NCI-H1417 (cell line): ENCODE measurements around the gene PIGH.
A peak's percentile ranks its signal among the peaks of the same experiment; 100 is the strongest.
"Not testable (repeated sequence)": the region's sequence is repeated elsewhere in the genome, so short reads cannot be mapped to it uniquely, and the experiment has no call there.

Source experiments
- DNase-seq, 3 experiments: peaks; one replicate each; lab custom pipeline; 2025; lab: John Stamatoyannopoulos, UW

The PIGH gene

DNA sequence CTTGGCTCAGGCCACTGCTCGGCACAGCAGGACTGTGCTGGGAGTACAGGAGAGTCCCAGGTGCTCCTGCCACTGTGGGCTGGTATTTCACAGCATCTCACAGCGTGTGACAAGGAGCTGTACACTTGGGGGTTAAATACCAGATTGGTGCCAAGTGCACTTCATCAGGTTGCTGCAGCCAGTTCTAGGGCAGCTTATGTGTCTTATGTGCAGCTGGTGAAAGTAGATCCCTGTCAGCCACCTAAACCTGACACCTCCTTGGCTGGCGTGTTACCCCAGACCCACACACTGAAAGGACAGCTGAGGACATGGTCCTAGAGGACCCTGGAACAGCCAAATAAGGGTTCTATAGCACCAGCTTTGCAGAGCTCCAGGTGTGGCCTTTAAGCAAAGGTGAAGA, 48.1 kb downstream of the PIGH start:
- peak in 1 of 3 experiments; percentile 72 for DNase-seq

DNA sequence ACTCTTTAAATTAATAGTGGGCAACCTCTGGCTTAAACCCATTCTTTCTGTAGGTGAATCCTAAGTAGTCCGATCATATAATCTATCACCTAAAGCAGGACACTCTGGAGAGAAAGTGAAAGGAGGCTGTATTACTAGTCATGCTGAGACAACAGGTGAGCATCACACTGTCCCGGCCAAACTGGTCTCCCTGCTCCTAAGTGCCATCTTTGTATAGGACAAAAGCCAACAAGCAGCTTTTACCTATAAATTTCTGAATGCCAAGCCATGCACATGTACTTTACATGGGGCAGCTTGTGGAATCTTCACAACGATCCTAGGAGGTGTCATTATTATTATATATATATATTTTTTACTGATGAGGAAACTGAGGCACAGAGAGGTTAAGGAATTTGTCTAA, 48.9 kb downstream of the PIGH start:
- DNase-seq: no peak

DNA sequence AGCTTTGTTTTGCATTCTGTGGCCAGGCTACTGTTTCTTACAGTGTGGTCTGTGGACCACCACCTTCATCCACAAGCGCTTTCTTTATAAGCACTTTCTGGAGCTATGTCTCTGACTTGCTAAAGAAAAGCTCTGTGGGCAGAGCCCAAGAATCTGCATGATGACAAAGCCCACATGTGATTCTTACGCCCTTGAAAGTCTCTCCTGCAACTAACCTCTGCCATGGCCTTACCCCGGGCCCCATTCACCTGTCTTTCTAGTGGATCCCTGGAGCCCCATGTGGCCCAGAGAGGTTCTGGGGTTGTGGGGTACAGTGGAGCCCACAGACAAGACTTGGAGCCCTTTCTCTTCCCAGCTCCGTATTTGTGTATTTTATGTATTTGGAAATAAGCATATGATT, 50.3 kb downstream of the PIGH start:
- DNase-seq: no peak

DNA sequence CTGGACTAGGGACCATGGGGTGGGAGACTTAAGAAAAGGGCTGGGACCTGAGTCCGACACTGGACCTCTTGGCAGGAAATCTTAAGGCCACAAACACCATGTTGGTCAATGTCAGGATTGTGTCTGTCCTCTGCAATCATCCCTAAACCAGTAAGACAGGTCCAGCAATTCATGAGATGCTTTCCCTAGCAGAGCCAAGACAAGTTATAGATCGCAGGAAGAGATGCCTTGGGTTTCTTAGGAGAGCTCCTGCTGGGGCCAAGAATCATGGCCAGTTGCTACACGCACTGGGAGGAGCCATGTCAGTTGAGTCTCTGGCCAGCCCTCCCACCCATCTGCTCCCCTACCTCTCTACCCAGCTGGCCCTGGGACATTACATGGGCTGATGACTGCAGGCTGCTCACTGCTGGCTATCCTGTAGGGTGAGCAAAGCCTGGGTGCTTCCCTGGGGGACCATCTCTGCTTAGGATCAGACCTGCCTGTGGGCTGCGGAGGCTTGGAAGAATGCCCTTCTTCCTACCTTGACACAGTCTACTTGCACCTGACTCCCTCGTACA, 52.8 kb downstream of the PIGH start:
- DNase-seq: no peak

DNA sequence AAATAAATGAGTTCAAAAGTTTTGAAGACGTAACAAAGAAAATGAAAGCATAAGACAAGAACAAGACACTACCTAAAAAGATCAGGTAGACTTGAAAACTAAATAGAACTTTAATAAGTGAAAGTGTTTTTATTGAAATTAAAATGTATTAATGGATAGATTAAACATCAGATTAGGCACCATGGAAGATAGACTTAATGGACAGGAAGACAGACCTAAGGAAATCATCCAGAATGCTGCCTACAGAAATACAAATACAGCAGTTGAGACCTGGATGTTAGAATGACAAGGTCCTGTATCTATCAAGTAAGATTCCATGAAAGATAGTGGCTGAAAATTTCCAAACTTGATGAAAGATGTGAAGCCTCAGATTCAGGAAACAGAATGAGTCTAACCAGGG, 55.5 kb downstream of the PIGH start:
- no peak for DNase-seq

DNA sequence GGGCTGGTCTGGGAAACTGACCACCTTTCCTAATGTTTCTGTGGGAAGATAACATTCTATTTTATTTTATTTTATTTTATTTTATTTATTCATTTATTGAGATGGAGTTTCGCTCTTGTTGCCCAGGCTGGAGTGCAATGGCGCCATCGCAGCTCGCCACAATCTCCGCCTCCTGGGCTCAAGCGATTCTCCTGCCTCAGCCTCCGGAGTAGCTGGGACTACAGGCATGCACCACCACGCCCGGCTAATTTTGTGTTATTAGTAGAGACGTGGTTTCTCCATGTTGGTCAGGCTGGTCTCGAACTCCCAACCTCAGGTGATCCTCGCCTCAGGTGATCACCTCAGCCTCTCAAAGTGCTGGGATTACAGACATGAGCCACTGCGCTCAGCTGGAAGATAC, 57.4 kb downstream of the PIGH start:
- not testable (repeated sequence) for DNase-seq

DNA sequence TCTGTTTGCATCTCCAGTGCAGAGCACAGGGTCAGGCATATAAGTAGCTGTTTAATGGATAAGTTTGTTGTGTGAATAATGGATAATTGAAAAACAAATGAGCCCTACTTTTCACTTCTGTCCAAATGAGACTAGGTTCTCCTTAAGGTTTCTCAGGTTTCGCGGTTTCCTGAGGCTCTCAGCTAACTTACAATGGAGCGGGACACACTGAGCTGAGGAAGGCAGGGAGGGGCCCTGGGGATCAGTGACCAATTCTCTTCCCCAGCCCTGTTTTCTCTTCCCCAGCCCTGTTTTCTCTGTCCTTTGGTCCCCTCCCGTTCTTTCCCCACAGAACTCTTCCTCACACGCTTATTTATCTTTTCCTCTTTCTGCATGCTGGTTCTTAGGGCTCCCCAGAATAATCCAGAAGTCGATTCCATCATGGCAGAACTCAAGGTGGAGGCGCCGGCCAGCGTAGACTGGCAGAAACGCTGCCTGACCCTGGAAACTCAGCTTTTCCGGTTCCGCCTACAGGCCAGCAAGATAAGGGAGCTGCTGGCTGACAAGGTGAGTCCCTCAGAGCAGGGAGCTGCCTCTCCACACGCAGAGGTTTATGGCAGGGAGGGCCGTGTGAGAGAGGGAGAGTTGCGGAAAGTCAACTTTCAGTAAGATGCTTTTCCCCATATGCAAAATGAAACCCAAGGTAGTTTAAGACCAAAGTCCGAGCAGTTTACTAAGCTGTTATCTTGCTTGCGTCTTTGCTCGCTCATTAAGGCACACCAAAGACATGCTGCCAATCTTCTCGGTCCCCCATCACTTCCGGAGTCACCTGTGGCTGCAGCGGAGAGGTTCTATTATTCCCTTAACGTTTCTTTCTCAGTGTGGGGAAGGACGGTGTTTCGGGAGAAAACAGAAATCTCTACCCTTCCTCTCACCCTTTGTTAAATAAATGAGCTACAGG, 58.4 kb downstream of the PIGH start:
- DNase-seq: peak in 1 of 3 experiments; percentile 17
